Right lobe of liver (tissue), 4 donors: ENCODE data around the gene KCNJ5.

Experiments
- POLR2A ChIP-seq: fragments of 450-650 bp; IDR thresholded peaks from one replicate; pipeline ENCODE4 v1.6.1; 2017; ENCODE audit warnings: antibody characterized with exemption, mild to moderate bottlenecking
- TF ChIP-seq, protein P1 (sequence below), 4 donors: fragments of 200-600 bp in 3 of 4; fragments of 450-650 bp in 1 of 4; IDR thresholded peaks; one replicate each; pipeline versions ENCODE4 v1.5.1 to v1.8.0; 2016 to 2022; ENCODE audit warnings: antibody characterized with exemption in 4 of 4, mild to moderate bottlenecking in 2 of 4
- donor health status: DM: no; HTN: no; CAD: no.
- donor health status: DM: no; HTN: no; CAD: no.
- donor health status: DM: no; HTN: yes; CAD: no.

DNA sequence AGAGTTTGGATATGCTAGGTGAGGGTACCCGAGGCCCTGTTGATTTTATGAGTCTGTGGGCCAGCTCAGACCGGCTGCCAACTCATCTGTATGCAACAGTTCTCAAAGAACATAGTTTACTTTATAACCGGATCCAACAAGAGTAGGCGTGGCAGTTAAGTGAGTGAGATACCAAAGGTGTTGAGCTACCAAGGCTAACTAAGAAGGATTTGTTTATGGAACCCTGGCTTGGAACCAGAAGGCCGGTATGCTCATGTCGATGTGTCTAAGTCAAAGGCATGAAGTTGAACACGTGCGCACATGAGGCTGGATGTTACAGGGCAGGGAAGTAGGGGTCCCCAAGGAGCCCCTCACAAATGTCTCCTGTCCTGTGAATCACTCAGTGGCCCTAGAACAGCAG is 23.9 kb upstream of the KCNJ5 start, which contains the start of gene KCNJ1:
- TF ChIP-seq POLR2A: no peak
- TF ChIP-seq, protein P1, sequence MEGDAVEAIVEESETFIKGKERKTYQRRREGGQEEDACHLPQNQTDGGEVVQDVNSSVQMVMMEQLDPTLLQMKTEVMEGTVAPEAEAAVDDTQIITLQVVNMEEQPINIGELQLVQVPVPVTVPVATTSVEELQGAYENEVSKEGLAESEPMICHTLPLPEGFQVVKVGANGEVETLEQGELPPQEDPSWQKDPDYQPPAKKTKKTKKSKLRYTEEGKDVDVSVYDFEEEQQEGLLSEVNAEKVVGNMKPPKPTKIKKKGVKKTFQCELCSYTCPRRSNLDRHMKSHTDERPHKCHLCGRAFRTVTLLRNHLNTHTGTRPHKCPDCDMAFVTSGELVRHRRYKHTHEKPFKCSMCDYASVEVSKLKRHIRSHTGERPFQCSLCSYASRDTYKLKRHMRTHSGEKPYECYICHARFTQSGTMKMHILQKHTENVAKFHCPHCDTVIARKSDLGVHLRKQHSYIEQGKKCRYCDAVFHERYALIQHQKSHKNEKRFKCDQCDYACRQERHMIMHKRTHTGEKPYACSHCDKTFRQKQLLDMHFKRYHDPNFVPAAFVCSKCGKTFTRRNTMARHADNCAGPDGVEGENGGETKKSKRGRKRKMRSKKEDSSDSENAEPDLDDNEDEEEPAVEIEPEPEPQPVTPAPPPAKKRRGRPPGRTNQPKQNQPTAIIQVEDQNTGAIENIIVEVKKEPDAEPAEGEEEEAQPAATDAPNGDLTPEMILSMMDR (IDR thresholded peaks at IDR 0.05): no peak
